HG03520 (cell line): ENCODE data around the gene BCL2L2.

Experiments used
- ATAC-seq: cut with Tn5 transposase; IDR thresholded peaks from one replicate; pipeline ENCODE4 v1.9.1; 2021; ENCODE audit warnings: mild to moderate bottlenecking, moderate library complexity; ENCODE audit not compliant: unreplicated experiment

Gene BCL2L2

GRCh38 chr14:23352506-23353432, 46.1 kb downstream of the BCL2L2 start, which contains the start of gene SLC22A17:
SLC22A17 (minus strand) TSS chr14:23352887.
- no peak for ATAC-seq

GRCh38 chr14:23353433-23353780, 46.8 kb downstream of the BCL2L2 start:
- no peak for ATAC-seq

GRCh38 chr14:23354990-23355389, 48.4 kb downstream of the BCL2L2 start:
- ATAC-seq: no peak

- no peak for ATAC-seq
Observed at GRCh38 chr14:23355871-23356435, 49.3 kb downstream of the BCL2L2 start.

- ATAC-seq: no peak
Observed at GRCh38 chr14:23356662-23357061, 50.0 kb downstream of the BCL2L2 start.

- ATAC-seq: no peak
Observed at GRCh38 chr14:23357261-23357660, 50.6 kb downstream of the BCL2L2 start.

DNA sequence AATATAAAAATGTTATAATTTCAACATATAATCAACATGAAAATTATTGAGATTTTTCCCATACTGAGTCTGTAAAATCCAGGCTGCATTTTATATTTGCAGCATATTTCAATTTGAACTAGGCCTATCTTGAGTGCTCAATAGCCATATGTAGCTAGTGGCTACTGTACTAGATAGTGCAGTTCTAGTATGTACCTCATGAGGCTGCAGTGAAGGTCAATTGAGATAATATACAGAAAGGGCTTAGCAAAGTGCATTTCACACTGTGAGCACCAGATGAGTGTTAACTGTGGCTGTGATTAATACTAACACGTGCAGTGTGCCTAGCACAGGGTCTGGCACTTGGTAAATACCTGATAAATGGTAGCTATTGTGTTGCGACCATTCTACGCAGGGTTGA, 51.4 kb downstream of the BCL2L2 start:
- no peak for ATAC-seq

GRCh38 chr14:23358553-23359166, 52.0 kb downstream of the BCL2L2 start:
- no peak for ATAC-seq

GRCh38 chr14:23359167-23359626, 52.6 kb downstream of the BCL2L2 start:
- ATAC-seq: no peak

DNA sequence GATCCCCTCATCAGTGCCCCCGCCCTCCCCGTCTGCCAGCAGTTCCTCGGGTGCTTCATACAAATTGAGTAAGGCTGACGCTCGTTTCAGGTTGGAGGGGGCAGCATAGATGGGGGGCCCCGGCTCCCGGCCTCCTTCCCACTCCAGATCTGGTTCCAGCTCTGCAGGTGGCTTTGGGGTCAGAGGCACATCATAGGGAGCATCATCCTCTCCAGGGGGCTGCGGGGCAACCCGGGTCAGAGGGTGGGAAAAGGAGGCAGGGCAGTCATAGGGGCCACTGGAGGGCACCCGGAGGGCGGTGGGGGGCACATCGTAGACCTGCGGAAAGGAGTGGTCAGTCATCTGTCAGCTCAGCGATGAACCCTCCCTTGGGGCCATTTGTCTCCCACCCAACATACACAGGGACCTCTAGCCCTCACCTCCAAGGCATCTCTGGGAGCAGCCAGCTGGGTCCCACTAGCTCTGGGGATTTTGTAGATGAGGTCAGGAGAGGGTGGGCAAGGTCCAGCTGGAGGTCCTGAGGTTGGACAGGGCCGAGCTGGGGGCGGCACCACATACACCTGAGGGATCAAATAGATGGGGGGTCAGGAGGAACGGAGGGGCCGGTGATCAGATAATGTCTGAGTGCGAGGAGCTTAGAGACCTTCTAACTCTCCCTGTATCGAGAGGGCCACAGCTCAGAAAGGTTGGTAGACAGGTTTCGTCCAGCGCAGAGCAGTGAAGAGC, 53.3 kb downstream of the BCL2L2 start:
- ATAC-seq: no peak

DNA sequence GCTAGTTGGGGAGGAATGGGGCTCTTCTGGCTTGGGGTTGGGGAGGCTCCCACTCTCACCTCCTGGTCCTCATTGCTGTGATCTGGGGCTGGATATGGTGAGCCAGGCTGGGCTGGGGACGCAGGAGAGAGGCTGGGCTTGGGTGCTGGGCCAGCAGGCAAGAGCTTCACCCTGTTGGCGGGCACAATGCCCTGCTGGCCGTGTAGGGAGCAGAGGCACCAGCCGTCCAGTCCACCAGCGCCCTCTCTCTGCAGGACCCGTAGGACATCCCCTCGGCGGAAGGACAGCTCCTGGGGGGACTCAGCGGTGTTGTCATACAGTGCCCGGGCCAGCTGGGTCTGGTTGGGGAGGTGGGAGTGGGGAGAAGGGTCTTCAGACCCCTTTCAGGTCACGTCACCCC, 53.9 kb downstream of the BCL2L2 start:
- ATAC-seq: no peak

- ATAC-seq: no peak
Observed at GRCh38 chr14:23361320-23361719, 54.7 kb downstream of the BCL2L2 start.
